Measurements from ENCODE around the gene LMAN2L.
"Not testable (repeated sequence)": the region's sequence is repeated elsewhere in the genome, so short reads cannot be mapped to it uniquely, and the experiment has no call there.

The LMAN2L gene

GRCh38 chr2:96685577-96686459, 54.0 kb downstream of the LMAN2L start:
- peak; percentile 56 for DNase-seq

- no peak for DNase-seq
Measured at GRCh38 chr2:96684883-96685576, 54.8 kb downstream of the LMAN2L start.

- DNase-seq: no peak
Measured at GRCh38 chr2:96683972-96684820, 55.7 kb downstream of the LMAN2L start.

GRCh38 chr2:96683307-96683706, 56.6 kb downstream of the LMAN2L start:
- DNase-seq: no peak

GRCh38 chr2:96681540-96681939, 58.3 kb downstream of the LMAN2L start:
- DNase-seq: no peak

GRCh38 chr2:96680561-96681141, 59.2 kb downstream of the LMAN2L start:
- DNase-seq: no peak

- no peak for DNase-seq
Measured at GRCh38 chr2:96679848-96680247, 60.0 kb downstream of the LMAN2L start.

GRCh38 chr2:96669539-96670215, 70.2 kb downstream of the LMAN2L start:
- no peak for DNase-seq

- DNase-seq: no peak
Measured at GRCh38 chr2:96668771-96669170, 71.1 kb downstream of the LMAN2L start.

- not testable (repeated sequence) for DNase-seq
Measured at GRCh38 chr2:96665717-96666116, 74.1 kb downstream of the LMAN2L start.

- DNase-seq: no peak
Measured at GRCh38 chr2:96665083-96665569, 74.7 kb downstream of the LMAN2L start.

- no peak for DNase-seq
Measured at GRCh38 chr2:96664366-96664925, 75.4 kb downstream of the LMAN2L start.

GRCh38 chr2:96663829-96664228, 76.0 kb downstream of the LMAN2L start:
- DNase-seq: no peak

GRCh38 chr2:96663177-96663576, 76.7 kb downstream of the LMAN2L start:
- DNase-seq: no peak

- no peak for DNase-seq
Measured at GRCh38 chr2:96662360-96662759, 77.5 kb downstream of the LMAN2L start.

- no peak for DNase-seq
Measured at GRCh38 chr2:96661324-96661723, 78.5 kb downstream of the LMAN2L start.

- no peak for DNase-seq
Measured at GRCh38 chr2:96656540-96656939, 83.3 kb downstream of the LMAN2L start.

All from DMS79 (cell line).